Activated CD8-positive, alpha-beta memory T cell treated with anti-CD3 and anti-CD28 coated beads, Interleukin-2, amount 50 U/mL, for 24 hours (primary cell): ENCODE measurements around the gene PGGHG.

Experiments
- DNase-seq: peaks from one replicate; pipeline ENCODE4 v3.0.0-alpha.2; 2020; ENCODE audit errors: extremely low read depth

Gene PGGHG

GRCh38 chr11:269146-269890, 19.6 kb upstream of the PGGHG start:
- DNase-seq = no peak

GRCh38 chr11:270451-271318, 18.2 kb upstream of the PGGHG start:
- DNase-seq = no peak

GRCh38 chr11:271319-271715, 17.6 kb upstream of the PGGHG start:
- DNase-seq = no peak

GRCh38 chr11:272195-272930, 16.6 kb upstream of the PGGHG start:
- DNase-seq = no peak

GRCh38 chr11:272931-273198, 16.1 kb upstream of the PGGHG start:
- DNase-seq = no peak

GRCh38 chr11:276219-276618, 12.7 kb upstream of the PGGHG start:
- DNase-seq = no peak

GRCh38 chr11:278001-278951, 10.7 kb upstream of the PGGHG start, which contains the start of gene NLRP6:
TSS of gene NLRP6 (plus strand) at chr11:278407. CDS start at chr11:278570, 163 bp downstream.
- no peak for DNase-seq

- no peak for DNase-seq
These were observed 9.6 kb upstream of the PGGHG start for GRCh38 chr11:279040-279965.

- DNase-seq = no peak
These were observed 8.8 kb upstream of the PGGHG start for GRCh38 chr11:279966-280705.

GRCh38 chr11:280706-281485, 8.0 kb upstream of the PGGHG start:
- DNase-seq = no peak

GRCh38 chr11:281486-282161, 7.3 kb upstream of the PGGHG start:
- DNase-seq = no peak

GRCh38 chr11:282171-282570, 6.8 kb upstream of the PGGHG start:
- DNase-seq = no peak

- no peak for DNase-seq
These were observed 6.1 kb upstream of the PGGHG start for GRCh38 chr11:282630-283360.

- no peak for DNase-seq
These were observed 5.4 kb upstream of the PGGHG start for GRCh38 chr11:283405-284104.

GRCh38 chr11:284105-285020, 4.6 kb upstream of the PGGHG start:
- DNase-seq = no peak
